KMS-11 (cell line): Measurements from ENCODE around the gene LSM4.

Experiments
- H2AFZ ChIP-seq: fragments of 200-600 bp; sonication (generic); 2 replicates; pipeline ENCODE4 v1.6.1; 2016; ENCODE audit warnings: antibody characterized with exemption, mixed run types, low read depth
- H3K27ac ChIP-seq: fragments of 200-600 bp; sonication (generic); 2 replicates; pipeline ENCODE4 v1.6.1; 2016; ENCODE audit warnings: mild to moderate bottlenecking, mixed run types
- H3K27me3 ChIP-seq: fragments of 200-600 bp; sonication (generic); 2 replicates; pipeline ENCODE4 v1.6.1; 2017; ENCODE audit warnings: mild to moderate bottlenecking, low read depth, mixed run types, moderate library complexity; ENCODE audit not compliant: insufficient read depth
- H3K36me3 ChIP-seq: fragments of 200-600 bp; sonication (generic); 2 replicates; pipeline ENCODE4 v1.6.1; 2017; ENCODE audit warnings: mild to moderate bottlenecking, mixed run types; ENCODE audit not compliant: insufficient read depth
- H3K4me1 ChIP-seq: fragments of 200-600 bp; sonication (generic); 2 replicates; pipeline ENCODE4 v1.6.1; 2016; ENCODE audit warnings: mild to moderate bottlenecking, low read depth, mixed run types; ENCODE audit not compliant: poor library complexity, severe bottlenecking
- H3K4me2 ChIP-seq: fragments of 200-600 bp; sonication (generic); 2 replicates; pipeline ENCODE4 v1.7.0; 2016; ENCODE audit warnings: mild to moderate bottlenecking, mixed run types
- H3K4me3 ChIP-seq: fragments of 200-600 bp; sonication (generic); IDR thresholded peaks from 2 replicates; pipeline ENCODE4 v1.6.1; 2017; ENCODE audit warnings: low read depth, low read length, mixed read lengths; ENCODE audit not compliant: insufficient read depth
- H3K79me2 ChIP-seq: fragments of 200-600 bp; sonication (generic); 2 replicates; pipeline ENCODE4 v1.6.1; 2016; ENCODE audit warnings: low read depth, mixed run types; ENCODE audit not compliant: insufficient read depth
- H3K9ac ChIP-seq: fragments of 200-600 bp; sonication (generic); 2 replicates; pipeline ENCODE4 v1.6.1; 2016; ENCODE audit warnings: mild to moderate bottlenecking, mixed run types
- H4K20me1 ChIP-seq: fragments of 200-600 bp; sonication (generic); 2 replicates; pipeline ENCODE4 v1.6.1; 2016; ENCODE audit warnings: mild to moderate bottlenecking, mixed run types; ENCODE audit not compliant: insufficient read depth
- TF ChIP-seq, protein P1 (sequence below): fragments of 200-600 bp; sonication (generic); conservative IDR thresholded peaks from 2 replicates; pipeline ENCODE4 v1.6.1; 2017; ENCODE audit warnings: low read depth, mild to moderate bottlenecking, antibody characterized with exemption, low read length, moderate library complexity, mixed read lengths

The LSM4 gene

DNA sequence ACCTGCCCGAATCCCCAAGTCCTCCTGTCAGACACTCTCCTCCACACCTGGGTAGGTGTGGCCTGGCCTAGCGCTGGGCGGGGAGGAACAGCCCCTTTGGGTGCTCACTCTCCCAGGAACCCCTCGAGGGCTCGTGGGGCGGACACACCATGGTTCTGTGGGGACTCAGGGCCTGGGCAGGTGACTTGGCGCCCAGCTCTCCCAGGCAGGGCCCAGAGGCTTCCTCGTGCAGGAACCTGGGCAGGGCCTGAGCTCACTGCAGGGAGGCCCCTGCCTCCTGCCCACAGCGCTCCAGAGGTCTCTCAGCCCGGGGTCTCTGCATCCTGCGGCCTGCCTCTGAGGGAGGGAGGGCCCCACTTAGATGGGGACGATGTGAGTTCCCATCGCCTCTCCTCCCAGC, 11.9 kb downstream of the LSM4 start:
- no peak overlapping the region for H3K4me3 ChIP-seq
- no peaks in the 10 kb centered on the region; the same call in 1 of the 2 replicates for H3K79me2 ChIP-seq
- H3K4me1 ChIP-seq, result peaks cover 4% of the 10 kb centered on the region
- H3K36me3 ChIP-seq, result no peaks in the 10 kb centered on the region; the same call in 1 of the 2 replicates
- H2AFZ ChIP-seq, result no peak overlapping the region
- TF ChIP-seq, protein P1, sequence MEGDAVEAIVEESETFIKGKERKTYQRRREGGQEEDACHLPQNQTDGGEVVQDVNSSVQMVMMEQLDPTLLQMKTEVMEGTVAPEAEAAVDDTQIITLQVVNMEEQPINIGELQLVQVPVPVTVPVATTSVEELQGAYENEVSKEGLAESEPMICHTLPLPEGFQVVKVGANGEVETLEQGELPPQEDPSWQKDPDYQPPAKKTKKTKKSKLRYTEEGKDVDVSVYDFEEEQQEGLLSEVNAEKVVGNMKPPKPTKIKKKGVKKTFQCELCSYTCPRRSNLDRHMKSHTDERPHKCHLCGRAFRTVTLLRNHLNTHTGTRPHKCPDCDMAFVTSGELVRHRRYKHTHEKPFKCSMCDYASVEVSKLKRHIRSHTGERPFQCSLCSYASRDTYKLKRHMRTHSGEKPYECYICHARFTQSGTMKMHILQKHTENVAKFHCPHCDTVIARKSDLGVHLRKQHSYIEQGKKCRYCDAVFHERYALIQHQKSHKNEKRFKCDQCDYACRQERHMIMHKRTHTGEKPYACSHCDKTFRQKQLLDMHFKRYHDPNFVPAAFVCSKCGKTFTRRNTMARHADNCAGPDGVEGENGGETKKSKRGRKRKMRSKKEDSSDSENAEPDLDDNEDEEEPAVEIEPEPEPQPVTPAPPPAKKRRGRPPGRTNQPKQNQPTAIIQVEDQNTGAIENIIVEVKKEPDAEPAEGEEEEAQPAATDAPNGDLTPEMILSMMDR, result no peak
- no peaks in the 10 kb centered on the region for H4K20me1 ChIP-seq
- H3K9ac ChIP-seq, result no peak overlapping the region
- no peak overlapping the region for H3K4me2 ChIP-seq
- no peak overlapping the region for H3K27ac ChIP-seq
- no peaks in the 10 kb centered on the region for H3K27me3 ChIP-seq

DNA sequence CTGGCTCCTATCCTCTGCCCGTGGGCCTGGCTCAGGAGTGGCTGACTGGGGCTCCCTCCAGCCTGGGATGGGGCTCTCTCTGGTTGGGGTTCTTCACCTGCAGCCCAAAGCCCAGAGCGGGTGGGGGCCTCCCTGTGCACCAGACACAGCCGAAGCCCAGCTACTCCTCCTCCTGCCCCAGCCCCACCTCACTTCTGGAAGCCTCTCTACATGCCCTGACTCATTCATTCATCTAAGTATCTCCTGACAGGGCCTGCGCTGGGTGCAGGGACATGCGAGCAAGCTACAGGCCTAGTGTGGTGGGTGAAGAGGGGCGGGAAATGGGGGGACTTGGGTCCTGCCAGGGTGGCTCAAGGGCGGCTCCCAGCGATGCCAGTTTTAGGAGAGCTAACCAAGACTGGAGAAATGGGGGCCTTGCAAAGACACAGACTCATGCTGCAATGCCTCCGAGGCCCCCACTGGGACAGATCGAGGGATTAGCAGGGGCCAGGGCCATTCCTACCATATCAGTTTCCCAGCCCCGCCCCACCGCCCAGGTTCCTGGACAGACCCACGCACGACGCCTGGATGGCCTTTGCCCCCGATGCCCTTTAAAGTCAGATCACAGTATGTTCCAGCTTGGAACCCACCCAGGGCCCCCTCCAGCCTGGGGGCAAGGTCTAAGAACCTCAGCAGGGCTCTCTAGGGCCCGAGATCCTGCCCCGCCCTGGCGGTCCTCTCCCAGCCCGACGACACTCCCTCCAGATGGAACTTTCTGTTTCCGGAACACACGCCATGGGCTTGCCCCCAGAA, 12.6 kb downstream of the LSM4 start:
- H3K4me1 ChIP-seq, result peaks cover 10% of the 10 kb centered on the region
- H3K9ac ChIP-seq, result no peak overlapping the region
- H2AFZ ChIP-seq, result no peak overlapping the region
- no peaks in the 10 kb centered on the region for H4K20me1 ChIP-seq
- H3K27ac ChIP-seq, result no peak overlapping the region
- no peaks in the 10 kb centered on the region; the same call in 1 of the 2 replicates for H3K79me2 ChIP-seq
- no peaks in the 10 kb centered on the region for H3K27me3 ChIP-seq
- TF ChIP-seq, protein P1, result no peak
- no peak overlapping the region for H3K4me3 ChIP-seq
- H3K36me3 ChIP-seq, result no peaks in the 10 kb centered on the region; the same call in 1 of the 2 replicates
- H3K4me2 ChIP-seq, result no peak overlapping the region

- Histone ChIP-seq H3K27me3 (no peaks in the 10 kb centered on the region), H2AFZ (no peak overlapping the region), H4K20me1 (no peaks in the 10 kb centered on the region), H3K9ac (no peak overlapping the region), H3K36me3 (no peaks in the 10 kb centered on the region; the same call in 1 of the 2 replicates), H3K4me1 (peaks cover 17% of the 10 kb centered on the region), H3K4me2 (no peak overlapping the region), H3K27ac (no peak overlapping the region), H3K79me2 (no peaks in the 10 kb centered on the region), H3K4me3 (no peak overlapping the region)
- TF ChIP-seq, protein P1, result no peak
These were observed 13.3 kb downstream of the LSM4 start for GRCh38 chr19:18309525-18310064.

DNA sequence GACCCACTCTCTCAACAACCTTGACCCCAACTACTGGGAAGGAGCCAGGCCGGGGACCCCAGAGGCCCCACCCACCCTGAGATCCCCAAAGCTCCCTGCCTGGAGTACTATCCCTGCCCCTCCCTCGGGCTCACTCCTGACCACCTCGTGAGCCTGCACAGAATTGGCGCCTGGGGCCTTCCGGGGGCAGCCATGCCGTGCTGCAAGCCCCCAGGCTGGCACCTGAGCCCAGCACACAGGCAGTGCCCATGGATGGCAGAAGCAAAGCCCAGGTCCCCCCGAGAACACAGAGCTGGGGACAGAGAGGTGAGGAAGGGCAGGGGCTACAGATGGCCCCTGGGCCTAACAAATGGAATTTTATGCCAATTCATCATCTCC, 13.9 kb downstream of the LSM4 start:
- Histone ChIP-seq H4K20me1 (no peaks in the 10 kb centered on the region), H3K4me2 (no peak overlapping the region), H3K27me3 (no peaks in the 10 kb centered on the region), H3K36me3 (no peaks in the 10 kb centered on the region; the same call in 1 of the 2 replicates), H3K79me2 (no peaks in the 10 kb centered on the region), H3K4me1 (peaks cover 24% of the 10 kb centered on the region), H3K27ac (no peak overlapping the region), H3K9ac (no peak overlapping the region), H3K4me3 (no peak overlapping the region), H2AFZ (no peak overlapping the region)
- TF ChIP-seq, protein P1, result no peak
